ENCODE results near the gene DZANK1.
"Not testable (repeated sequence)": the region's sequence is repeated elsewhere in the genome, so short reads cannot be mapped to it uniquely, and the experiment has no call there.

DZANK1 gene

DNA sequence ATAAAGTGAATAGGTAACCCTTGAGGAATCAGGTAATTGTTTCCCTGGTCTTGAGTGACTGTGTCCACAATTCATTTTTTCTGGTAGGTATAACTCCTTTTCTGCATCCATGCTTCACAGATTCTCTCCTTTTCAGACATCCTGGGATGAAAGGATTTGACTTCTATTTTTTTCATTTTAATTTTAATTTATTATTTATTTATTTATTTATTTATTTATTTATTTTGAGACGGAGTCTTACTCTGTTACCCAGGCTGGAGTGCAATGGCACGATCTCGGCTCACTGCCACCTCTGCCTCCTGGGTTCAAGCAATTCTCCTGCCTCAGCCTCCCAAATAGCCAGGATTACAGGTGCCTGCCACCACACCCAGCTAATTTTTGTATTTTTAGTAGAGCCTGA, 117.1 kb downstream of the DZANK1 start:
- H3K4me1 ChIP-seq (ENCODE audit: control insufficient read depth, insufficient read depth, low read length); H3K36me3 ChIP-seq (ENCODE audit: control insufficient read depth in 2 of 2, insufficient read depth in 1 of 2, low read length in 2 of 2); POLR2A ChIA-PET; H3K27ac ChIP-seq (ENCODE audit: extremely low read depth, low read depth, low read length); H3K9me3 ChIP-seq (ENCODE audit: control insufficient read depth, insufficient read depth, low read depth, low read length); H3K4me3 ChIP-seq (ENCODE audit: low read depth, low read length): not testable (repeated sequence)
- CTCF ChIA-PET = interaction anchor here (0.6 kb wide), 1 partner anchor 907 kb away, joined by 3 read pairs; no protein-coding TSS in a partner anchor
- TF ChIP-seq, protein P1, sequence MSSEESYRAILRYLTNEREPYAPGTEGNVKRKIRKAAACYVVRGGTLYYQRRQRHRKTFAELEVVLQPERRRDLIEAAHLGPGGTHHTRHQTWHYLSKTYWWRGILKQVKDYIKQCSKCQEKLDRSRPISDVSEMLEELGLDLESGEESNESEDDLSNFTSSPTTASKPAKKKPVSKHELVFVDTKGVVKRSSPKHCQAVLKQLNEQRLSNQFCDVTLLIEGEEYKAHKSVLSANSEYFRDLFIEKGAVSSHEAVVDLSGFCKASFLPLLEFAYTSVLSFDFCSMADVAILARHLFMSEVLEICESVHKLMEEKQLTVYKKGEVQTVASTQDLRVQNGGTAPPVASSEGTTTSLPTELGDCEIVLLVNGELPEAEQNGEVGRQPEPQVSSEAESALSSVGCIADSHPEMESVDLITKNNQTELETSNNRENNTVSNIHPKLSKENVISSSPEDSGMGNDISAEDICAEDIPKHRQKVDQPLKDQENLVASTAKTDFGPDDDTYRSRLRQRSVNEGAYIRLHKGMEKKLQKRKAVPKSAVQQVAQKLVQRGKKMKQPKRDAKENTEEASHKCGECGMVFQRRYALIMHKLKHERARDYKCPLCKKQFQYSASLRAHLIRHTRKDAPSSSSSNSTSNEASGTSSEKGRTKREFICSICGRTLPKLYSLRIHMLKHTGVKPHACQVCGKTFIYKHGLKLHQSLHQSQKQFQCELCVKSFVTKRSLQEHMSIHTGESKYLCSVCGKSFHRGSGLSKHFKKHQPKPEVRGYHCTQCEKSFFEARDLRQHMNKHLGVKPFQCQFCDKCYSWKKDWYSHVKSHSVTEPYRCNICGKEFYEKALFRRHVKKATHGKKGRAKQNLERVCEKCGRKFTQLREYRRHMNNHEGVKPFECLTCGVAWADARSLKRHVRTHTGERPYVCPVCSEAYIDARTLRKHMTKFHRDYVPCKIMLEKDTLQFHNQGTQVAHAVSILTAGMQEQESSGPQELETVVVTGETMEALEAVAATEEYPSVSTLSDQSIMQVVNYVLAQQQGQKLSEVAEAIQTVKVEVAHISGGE (tag by site-specific recombination; conservative IDR thresholded peaks at IDR 0.05; ENCODE audit: low read depth) = peak; percentile 63
- TF ChIP-seq, protein P2, sequence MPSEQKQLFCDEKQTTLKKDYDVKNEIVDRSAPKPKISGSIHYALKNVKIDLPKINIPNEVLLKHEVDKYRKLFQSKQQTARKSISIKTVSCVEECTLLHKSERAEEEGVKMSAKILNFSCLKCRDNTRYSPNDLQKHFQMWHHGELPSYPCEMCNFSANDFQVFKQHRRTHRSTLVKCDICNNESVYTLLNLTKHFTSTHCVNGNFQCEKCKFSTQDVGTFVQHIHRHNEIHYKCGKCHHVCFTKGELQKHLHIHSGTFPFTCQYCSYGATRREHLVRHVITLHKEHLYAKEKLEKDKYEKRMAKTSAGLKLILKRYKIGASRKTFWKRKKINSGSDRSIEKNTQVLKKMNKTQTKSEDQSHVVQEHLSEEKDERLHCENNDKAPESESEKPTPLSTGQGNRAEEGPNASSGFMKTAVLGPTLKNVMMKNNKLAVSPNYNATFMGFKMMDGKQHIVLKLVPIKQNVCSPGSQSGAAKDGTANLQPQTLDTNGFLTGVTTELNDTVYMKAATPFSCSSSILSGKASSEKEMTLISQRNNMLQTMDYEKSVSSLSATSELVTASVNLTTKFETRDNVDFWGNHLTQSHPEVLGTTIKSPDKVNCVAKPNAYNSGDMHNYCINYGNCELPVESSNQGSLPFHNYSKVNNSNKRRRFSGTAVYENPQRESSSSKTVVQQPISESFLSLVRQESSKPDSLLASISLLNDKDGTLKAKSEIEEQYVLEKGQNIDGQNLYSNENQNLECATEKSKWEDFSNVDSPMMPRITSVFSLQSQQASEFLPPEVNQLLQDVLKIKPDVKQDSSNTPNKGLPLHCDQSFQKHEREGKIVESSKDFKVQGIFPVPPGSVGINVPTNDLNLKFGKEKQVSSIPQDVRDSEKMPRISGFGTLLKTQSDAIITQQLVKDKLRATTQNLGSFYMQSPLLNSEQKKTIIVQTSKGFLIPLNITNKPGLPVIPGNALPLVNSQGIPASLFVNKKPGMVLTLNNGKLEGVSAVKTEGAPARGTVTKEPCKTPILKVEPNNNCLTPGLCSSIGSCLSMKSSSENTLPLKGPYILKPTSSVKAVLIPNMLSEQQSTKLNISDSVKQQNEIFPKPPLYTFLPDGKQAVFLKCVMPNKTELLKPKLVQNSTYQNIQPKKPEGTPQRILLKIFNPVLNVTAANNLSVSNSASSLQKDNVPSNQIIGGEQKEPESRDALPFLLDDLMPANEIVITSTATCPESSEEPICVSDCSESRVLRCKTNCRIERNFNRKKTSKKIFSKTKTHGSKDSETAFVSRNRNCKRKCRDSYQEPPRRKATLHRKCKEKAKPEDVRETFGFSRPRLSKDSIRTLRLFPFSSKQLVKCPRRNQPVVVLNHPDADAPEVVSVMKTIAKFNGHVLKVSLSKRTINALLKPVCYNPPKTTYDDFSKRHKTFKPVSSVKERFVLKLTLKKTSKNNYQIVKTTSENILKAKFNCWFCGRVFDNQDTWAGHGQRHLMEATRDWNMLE (tag by site-specific recombination; conservative IDR thresholded peaks at IDR 0.05; ENCODE audit: low read depth) = peak; percentile 70; the same call in 1 of the 2 replicates
- peak; percentile 69; the same call in 1 of the 2 replicates for TF ChIP-seq ZNF394 (tag by site-specific recombination; IDR thresholded peaks at IDR 0.05; ENCODE audit: borderline replicate concordance)
- TF ChIP-seq ZNF555 (tag by site-specific recombination; conservative IDR thresholded peaks at IDR 0.05) = peak; percentile 71
- TF ChIP-seq ZNF560 (tag by site-specific recombination; IDR thresholded peaks at IDR 0.05; ENCODE audit: borderline replicate concordance) = 0 out of 2 replicates have a peak, but pooled peaks have one; percentile 27
- peak; percentile 44; the same call in 1 of the 2 replicates for TF ChIP-seq ZNF623 (tag by site-specific recombination; IDR thresholded peaks at IDR 0.05)
- TF ChIP-seq, protein P3, sequence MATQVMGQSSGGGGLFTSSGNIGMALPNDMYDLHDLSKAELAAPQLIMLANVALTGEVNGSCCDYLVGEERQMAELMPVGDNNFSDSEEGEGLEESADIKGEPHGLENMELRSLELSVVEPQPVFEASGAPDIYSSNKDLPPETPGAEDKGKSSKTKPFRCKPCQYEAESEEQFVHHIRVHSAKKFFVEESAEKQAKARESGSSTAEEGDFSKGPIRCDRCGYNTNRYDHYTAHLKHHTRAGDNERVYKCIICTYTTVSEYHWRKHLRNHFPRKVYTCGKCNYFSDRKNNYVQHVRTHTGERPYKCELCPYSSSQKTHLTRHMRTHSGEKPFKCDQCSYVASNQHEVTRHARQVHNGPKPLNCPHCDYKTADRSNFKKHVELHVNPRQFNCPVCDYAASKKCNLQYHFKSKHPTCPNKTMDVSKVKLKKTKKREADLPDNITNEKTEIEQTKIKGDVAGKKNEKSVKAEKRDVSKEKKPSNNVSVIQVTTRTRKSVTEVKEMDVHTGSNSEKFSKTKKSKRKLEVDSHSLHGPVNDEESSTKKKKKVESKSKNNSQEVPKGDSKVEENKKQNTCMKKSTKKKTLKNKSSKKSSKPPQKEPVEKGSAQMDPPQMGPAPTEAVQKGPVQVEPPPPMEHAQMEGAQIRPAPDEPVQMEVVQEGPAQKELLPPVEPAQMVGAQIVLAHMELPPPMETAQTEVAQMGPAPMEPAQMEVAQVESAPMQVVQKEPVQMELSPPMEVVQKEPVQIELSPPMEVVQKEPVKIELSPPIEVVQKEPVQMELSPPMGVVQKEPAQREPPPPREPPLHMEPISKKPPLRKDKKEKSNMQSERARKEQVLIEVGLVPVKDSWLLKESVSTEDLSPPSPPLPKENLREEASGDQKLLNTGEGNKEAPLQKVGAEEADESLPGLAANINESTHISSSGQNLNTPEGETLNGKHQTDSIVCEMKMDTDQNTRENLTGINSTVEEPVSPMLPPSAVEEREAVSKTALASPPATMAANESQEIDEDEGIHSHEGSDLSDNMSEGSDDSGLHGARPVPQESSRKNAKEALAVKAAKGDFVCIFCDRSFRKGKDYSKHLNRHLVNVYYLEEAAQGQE (tag by site-specific recombination; IDR thresholded peaks at IDR 0.05) = 0 out of 2 replicates have a peak, but pooled peaks have one; percentile 37
- TF ChIP-seq ZNF426 (tag by site-specific recombination; IDR thresholded peaks at IDR 0.05) = peak; percentile 60
- peak; percentile 29; the same call in 1 of the 2 replicates for TF ChIP-seq ZNF140 (tag by site-specific recombination; IDR thresholded peaks at IDR 0.05)
- TF ChIP-seq ZBTB8A (tag by site-specific recombination; IDR thresholded peaks at IDR 0.05) = 0 out of 2 replicates have a peak, but pooled peaks have one; percentile 40

All from HEK293 (cell line).